ENCODE data around the gene NECAP2. TPM values are rescaled to one million over a fixed set of nuclear protein-coding genes. Genes with fewer than 3 reads are reported as not detected.

Gene NECAP2
- polyA plus RNA-seq, 2 of the 4 experiments (the other 2 are of a cell fraction): 29.7 to 38.5 TPM

DNA sequence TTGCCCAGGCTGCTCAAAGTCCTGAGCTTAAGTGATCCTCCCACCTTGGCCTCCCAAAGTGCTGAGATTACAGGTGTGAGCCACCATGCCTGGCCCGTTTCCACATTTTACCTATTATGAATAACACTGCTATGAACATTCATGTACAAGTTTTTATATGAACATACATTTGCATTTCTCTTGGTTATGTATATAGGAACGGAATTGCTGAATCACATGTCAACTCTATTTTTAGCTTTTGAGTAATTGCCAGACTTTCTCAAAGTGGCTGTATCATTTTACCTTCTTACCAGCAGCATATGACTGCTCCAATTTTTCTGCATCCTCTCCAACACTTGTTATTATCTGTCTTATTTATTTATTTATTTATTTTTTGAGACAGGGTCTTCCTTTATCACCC, 6.0 kb upstream of the NECAP2 start:
- no peak for FAIRE-seq
- Histone ChIP-seq H3K27ac (no peak overlapping the region), H3K4me3 (no peak overlapping the region), H3K9me3 (no peaks in the 10 kb centered on the region), H3K4me1 (no peaks in the 10 kb centered on the region), H3K4me2 (no peak overlapping the region)
- TF ChIP-seq, protein P1, sequence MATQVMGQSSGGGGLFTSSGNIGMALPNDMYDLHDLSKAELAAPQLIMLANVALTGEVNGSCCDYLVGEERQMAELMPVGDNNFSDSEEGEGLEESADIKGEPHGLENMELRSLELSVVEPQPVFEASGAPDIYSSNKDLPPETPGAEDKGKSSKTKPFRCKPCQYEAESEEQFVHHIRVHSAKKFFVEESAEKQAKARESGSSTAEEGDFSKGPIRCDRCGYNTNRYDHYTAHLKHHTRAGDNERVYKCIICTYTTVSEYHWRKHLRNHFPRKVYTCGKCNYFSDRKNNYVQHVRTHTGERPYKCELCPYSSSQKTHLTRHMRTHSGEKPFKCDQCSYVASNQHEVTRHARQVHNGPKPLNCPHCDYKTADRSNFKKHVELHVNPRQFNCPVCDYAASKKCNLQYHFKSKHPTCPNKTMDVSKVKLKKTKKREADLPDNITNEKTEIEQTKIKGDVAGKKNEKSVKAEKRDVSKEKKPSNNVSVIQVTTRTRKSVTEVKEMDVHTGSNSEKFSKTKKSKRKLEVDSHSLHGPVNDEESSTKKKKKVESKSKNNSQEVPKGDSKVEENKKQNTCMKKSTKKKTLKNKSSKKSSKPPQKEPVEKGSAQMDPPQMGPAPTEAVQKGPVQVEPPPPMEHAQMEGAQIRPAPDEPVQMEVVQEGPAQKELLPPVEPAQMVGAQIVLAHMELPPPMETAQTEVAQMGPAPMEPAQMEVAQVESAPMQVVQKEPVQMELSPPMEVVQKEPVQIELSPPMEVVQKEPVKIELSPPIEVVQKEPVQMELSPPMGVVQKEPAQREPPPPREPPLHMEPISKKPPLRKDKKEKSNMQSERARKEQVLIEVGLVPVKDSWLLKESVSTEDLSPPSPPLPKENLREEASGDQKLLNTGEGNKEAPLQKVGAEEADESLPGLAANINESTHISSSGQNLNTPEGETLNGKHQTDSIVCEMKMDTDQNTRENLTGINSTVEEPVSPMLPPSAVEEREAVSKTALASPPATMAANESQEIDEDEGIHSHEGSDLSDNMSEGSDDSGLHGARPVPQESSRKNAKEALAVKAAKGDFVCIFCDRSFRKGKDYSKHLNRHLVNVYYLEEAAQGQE (IDR thresholded peaks at IDR 0.05): no peak
- TF ChIP-seq HMGXB4 (CRISPR knock-in tag; IDR thresholded peaks at IDR 0.05; ENCODE audit: borderline replicate concordance) (no peak), RNF2 (IDR thresholded peaks at IDR 0.05; ENCODE audit: borderline replicate concordance, low read depth) (no peak), BHLHE40 (IDR thresholded peaks at IDR 0.05; ENCODE audit: low read depth, low read length) (no peak), ZSCAN20 (CRISPR knock-in tag; IDR thresholded peaks at IDR 0.05) (no peak), RFX5 (IDR thresholded peaks at IDR 0.05) (no peak), JUN (IDR thresholded peaks at IDR 0.05) (no peak), KDM5A (IDR thresholded peaks at IDR 0.05) (no peak), HOXA7 (CRISPR knock-in tag; IDR thresholded peaks at IDR 0.05) (no peak), PHF8 (IDR thresholded peaks at IDR 0.05; ENCODE audit: borderline replicate concordance, low read depth) (no peak), ZFP36 (IDR thresholded peaks at IDR 0.05; ENCODE audit: borderline replicate concordance, partially characterized antibody) (no peak)
- TF ChIP-seq, protein P2, sequence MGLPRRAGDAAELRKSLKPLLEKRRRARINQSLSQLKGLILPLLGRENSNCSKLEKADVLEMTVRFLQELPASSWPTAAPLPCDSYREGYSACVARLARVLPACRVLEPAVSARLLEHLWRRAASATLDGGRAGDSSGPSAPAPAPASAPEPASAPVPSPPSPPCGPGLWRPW (IDR thresholded peaks at IDR 0.05): no peak
- TF ChIP-seq, protein P3, sequence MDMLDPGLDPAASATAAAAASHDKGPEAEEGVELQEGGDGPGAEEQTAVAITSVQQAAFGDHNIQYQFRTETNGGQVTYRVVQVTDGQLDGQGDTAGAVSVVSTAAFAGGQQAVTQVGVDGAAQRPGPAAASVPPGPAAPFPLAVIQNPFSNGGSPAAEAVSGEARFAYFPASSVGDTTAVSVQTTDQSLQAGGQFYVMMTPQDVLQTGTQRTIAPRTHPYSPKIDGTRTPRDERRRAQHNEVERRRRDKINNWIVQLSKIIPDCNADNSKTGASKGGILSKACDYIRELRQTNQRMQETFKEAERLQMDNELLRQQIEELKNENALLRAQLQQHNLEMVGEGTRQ (IDR thresholded peaks at IDR 0.05): no peak
- WGBS (ENCODE audit: missing lambda C conversion rate): 51% methylated on average over 2 of the region's 2 CpGs
- CTCF ChIA-PET: interaction anchor here (0.7 kb wide), 1 partner anchor 159 kb away, joined by 3 read pairs; no protein-coding TSS in a partner anchor
- POLR2A ChIA-PET: no interaction called here
- DNase-seq (ENCODE audit: low read depth in 1 of 2, low spot score in 1 of 2): no peak
- no peak for ATAC-seq

- FAIRE-seq: no peak
- Histone ChIP-seq H3K27ac (no peak within 1 kb of the TSS), H3K4me2 (no peak within 1 kb of the TSS), H3K4me3 (no peak within 1 kb of the TSS), H3K4me1 (peaks cover 7% of the 10 kb centered on the region; the same call in 1 of the 3 replicates), H3K9me3 (no peaks in the 10 kb centered on the region)
- 54% methylated on average over 3 of the region's 3 CpGs for WGBS (ENCODE audit: missing lambda C conversion rate)
- DNase-seq (ENCODE audit: low read depth in 1 of 2, low spot score in 1 of 2): no peak
- TF ChIP-seq BHLHE40 (IDR thresholded peaks at IDR 0.05; ENCODE audit: low read depth, low read length) (no peak), SREBF2 (IDR thresholded peaks at IDR 0.05) (no peak), RARB (CRISPR knock-in tag; IDR thresholded peaks at IDR 0.05) (no peak)
- POLR2A ChIA-PET: no interaction called here
- ATAC-seq: no peak
- CTCF ChIA-PET: no interaction called here
These were observed 3.5 kb upstream of the NECAP2 start, which contains the start of gene SPATA21 for GRCh38 chr1:16436946-16437474. TSS of gene SPATA21 (minus strand) at chr1:16437424. CDS start at chr1:16431371, 6,053 bp downstream.

DNA sequence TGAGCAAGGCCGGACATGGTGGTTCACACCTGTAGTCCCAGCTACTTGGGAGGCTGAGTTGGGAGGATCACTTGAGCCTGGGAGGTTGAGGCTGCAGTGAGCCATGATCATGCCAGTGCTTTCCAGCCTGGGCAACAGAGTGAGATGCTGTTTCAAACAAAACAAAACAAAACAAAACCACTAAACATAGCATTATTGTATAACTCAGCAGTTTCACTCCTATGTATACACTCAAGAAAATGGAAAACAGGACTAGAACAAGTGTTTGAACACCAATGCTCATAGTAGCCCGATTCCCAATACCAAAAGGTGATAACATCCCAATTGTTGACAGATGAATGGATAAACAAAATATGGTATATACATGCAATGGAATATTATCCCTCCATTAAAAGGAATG, 2.0 kb upstream of the NECAP2 start:
- no peak for FAIRE-seq
- 77% methylated on average over 2 of the region's 2 CpGs for WGBS (ENCODE audit: missing lambda C conversion rate)
- no peak overlapping the region for H3K4me3 ChIP-seq

More for the DNA sequence above, 2.0 kb upstream of the NECAP2 start:
- peak; percentile 32 for TF ChIP-seq MAFK (IDR thresholded peaks at IDR 0.05; ENCODE audit: partially characterized antibody)
- TF ChIP-seq MAZ (IDR thresholded peaks at IDR 0.05; ENCODE audit: borderline replicate concordance, low read depth, low read length): no peak
- no peak for TF ChIP-seq BHLHE40 (IDR thresholded peaks at IDR 0.05; ENCODE audit: low read depth, low read length)
- no peak for TF ChIP-seq RFX5 (IDR thresholded peaks at IDR 0.05)
- no peak for TF ChIP-seq CBX2 (IDR thresholded peaks at IDR 0.05; ENCODE audit: borderline replicate concordance, low read depth)
- ATAC-seq: no peak
- Histone ChIP-seq H3K27ac (no peak overlapping the region), H3K4me1 (peaks cover 8% of the 10 kb centered on the region; the same call in 1 of the 3 replicates), H3K9me3 (no peaks in the 10 kb centered on the region), H3K4me2 (no peak overlapping the region)
- ChIA-PET POLR2A (no interaction called here), CTCF (interaction anchor here (2.4 to 3.0 kb wide), 2 partner anchors 12 to 17 kb away, joined by 11 to 30 read pairs; no protein-coding TSS in a partner anchor)
- no peak for DNase-seq (ENCODE audit: low read depth in 1 of 2, low spot score in 1 of 2)

All from A549 (cell line).